Mucosa of rectum (tissue), 2 donors: ENCODE measurements around the gene FGF14.

Experiments used
- H3K27ac ChIP-seq, 2 donors: one replicate each; pipeline ENCODE4 v1.7.0; 2013; ENCODE audit warnings: inconsistent platforms in 2 of 2, low read depth in 2 of 2, low read length in 2 of 2
- H3K27me3 ChIP-seq, 2 donors: one replicate each; pipeline ENCODE4 v1.7.0; 2013; ENCODE audit warnings: low read length in 2 of 2; ENCODE audit not compliant: control insufficient read depth in 2 of 2, insufficient read depth in 2 of 2
- H3K36me3 ChIP-seq, 2 donors: one replicate each; pipeline ENCODE4 v1.7.0; 2013; ENCODE audit warnings: low read length in 2 of 2; ENCODE audit not compliant: control insufficient read depth in 2 of 2, insufficient read depth in 2 of 2
- H3K4me1 ChIP-seq, 2 donors: one replicate each; pipeline ENCODE4 v1.7.0; 2013; ENCODE audit warnings: low read length in 2 of 2, mild to moderate bottlenecking in 1 of 2; ENCODE audit not compliant: control insufficient read depth in 2 of 2, insufficient read depth in 2 of 2
- H3K4me3 ChIP-seq, 2 donors: one replicate each; pipeline ENCODE4 v1.7.0; 2013; ENCODE audit warnings: low read length in 2 of 2
- H3K9ac ChIP-seq, 2 donors: one replicate each; pipeline ENCODE4 v1.7.0; 2013; ENCODE audit warnings: low read length in 2 of 2, low read depth in 1 of 2, mild to moderate bottlenecking in 1 of 2
- H3K9me3 ChIP-seq, 2 donors: one replicate each; pipeline ENCODE4 v1.7.0; 2013; ENCODE audit warnings: low read length in 2 of 2; ENCODE audit not compliant: control insufficient read depth in 2 of 2
- donor health status: healthy.
- donor health status: Normal muscosa, but diverticular disease.

The FGF14 gene

DNA sequence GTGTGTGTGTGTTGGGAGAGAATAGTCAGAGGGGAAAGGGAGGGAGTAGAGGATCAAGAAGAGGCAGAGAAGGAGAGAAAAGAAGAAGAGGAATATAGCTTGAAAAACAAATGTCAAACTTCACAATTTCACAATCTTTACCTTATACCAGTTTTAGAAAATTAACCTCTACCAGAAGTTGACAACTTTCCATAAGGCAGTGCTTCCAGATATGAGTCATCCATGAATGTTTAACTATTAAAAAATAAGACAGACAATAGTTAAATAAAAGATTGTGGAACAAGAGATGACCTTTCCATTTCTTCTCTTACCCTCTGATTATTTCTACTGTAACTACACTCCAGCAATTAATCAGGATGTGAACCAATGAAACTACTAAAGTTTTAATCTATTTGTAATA lies 720.0 kb downstream of the FGF14 start:
- Histone ChIP-seq H3K4me3 (no peak overlapping the region), H3K9me3 (no peaks in the 10 kb centered on the region)

GRCh38 chr13:101673360-101674105 lies 728.3 kb downstream of the FGF14 start:
- no peaks in the 10 kb centered on the region for H3K4me1 ChIP-seq
- no peak overlapping the region for H3K27ac ChIP-seq
- no peaks in the 10 kb centered on the region for H3K36me3 ChIP-seq
- H3K27me3 ChIP-seq = no peaks in the 10 kb centered on the region
- H3K9ac ChIP-seq = no peak overlapping the region
- H3K9me3 ChIP-seq = no peaks in the 10 kb centered on the region
- H3K4me3 ChIP-seq = no peak overlapping the region

More for the DNA sequence above, 720.0 kb downstream of the FGF14 start:
- Histone ChIP-seq H3K36me3 (no peaks in the 10 kb centered on the region), H3K27ac (no peak overlapping the region), H3K9ac (no peak overlapping the region), H3K27me3 (no peaks in the 10 kb centered on the region), H3K4me1 (no peaks in the 10 kb centered on the region)

- Histone ChIP-seq H3K36me3 (no peaks in the 10 kb centered on the region), H3K27me3 (no peaks in the 10 kb centered on the region), H3K27ac (no peak overlapping the region), H3K4me1 (no peaks in the 10 kb centered on the region), H3K9ac (no peak overlapping the region), H3K4me3 (no peak overlapping the region), H3K9me3 (no peaks in the 10 kb centered on the region)
Observed at GRCh38 chr13:101661839-101662238, 740.0 kb downstream of the FGF14 start.
